GM12872 (cell line): ENCODE results near the gene TAB3.

Source experiments
- CTCF ChIP-seq: IDR thresholded peaks from 3 replicates; pipeline ENCODE4 v1.5.1; 2011; ENCODE audit warnings: low read depth, mild to moderate bottlenecking, low read length, moderate library complexity; ENCODE audit not compliant: insufficient read depth

Gene TAB3

GRCh38 chrX:30795981-30796958 lies 92.8 kb downstream of the TAB3 start:
- no peak for TF ChIP-seq CTCF

GRCh38 chrX:30794497-30794896 lies 94.6 kb downstream of the TAB3 start:
- TF ChIP-seq CTCF: no peak

- no peak for TF ChIP-seq CTCF
These were observed 95.3 kb downstream of the TAB3 start for GRCh38 chrX:30793767-30794103.

- no peak for TF ChIP-seq CTCF
These were observed 95.8 kb downstream of the TAB3 start for GRCh38 chrX:30793075-30793766.

- no peak for TF ChIP-seq CTCF
These were observed 97.5 kb downstream of the TAB3 start for GRCh38 chrX:30791296-30792278.

- no peak for TF ChIP-seq CTCF
These were observed 102.0 kb downstream of the TAB3 start for GRCh38 chrX:30787012-30787411.
